HepG2 (cell line): ENCODE results near the gene SESN1.

Source experiments
- ARHGAP35 ChIP-seq: sonication (generic); formaldehyde crosslinking; IDR thresholded peaks from 2 replicates; pipeline ENCODE4 v1.9.0; 2022; ENCODE audit warnings: mild to moderate bottlenecking, inconsistent platforms, moderate library complexity, missing genetic modification reagents, borderline replicate concordance
- CTCF ChIP-seq: sonication (generic); formaldehyde crosslinking; IDR thresholded peaks from 2 replicates; pipeline ENCODE4 v1.5.0; 2020; ENCODE audit warnings: mild to moderate bottlenecking, missing genetic modification reagents, moderate library complexity
- EP300 ChIP-seq, 3 experiments: sonication (generic) in 1 of 3; formaldehyde crosslinking in 1 of 3; IDR thresholded peaks; 2 replicates each; pipeline versions ENCODE4 v1.5.1 to v1.6.1; 2011 to 2020; ENCODE audit warnings: low read depth in 2 of 3, low read length in 2 of 3, borderline replicate concordance in 1 of 3, improper control_type of control experiment in 1 of 3, mild to moderate bottlenecking in 1 of 3, missing genetic modification reagents in 1 of 3, moderate library complexity in 1 of 3
- EZH2 ChIP-seq: conservative IDR thresholded peaks from 2 replicates; pipeline ENCODE4 v1.6.1; 2012; ENCODE audit warnings: mild to moderate bottlenecking, low read depth, low read length, moderate library complexity
- FOXM1 ChIP-seq: sonication (generic); formaldehyde crosslinking; IDR thresholded peaks from 2 replicates; pipeline ENCODE4 v1.5.0; 2020; ENCODE audit warnings: missing genetic modification reagents
- GABPA ChIP-seq, 2 experiments: IDR thresholded peaks; 2 replicates each; pipeline ENCODE4 v1.6.1; 2011 to 2016; ENCODE audit warnings: low read depth in 2 of 2, low read length in 1 of 2, missing biosample characterization in 1 of 2, missing genetic modification characterization in 1 of 2
- HIVEP1 ChIP-seq: sonication (generic); formaldehyde crosslinking; IDR thresholded peaks from 2 replicates; pipeline ENCODE4 v1.4.0; 2020; ENCODE audit warnings: mild to moderate bottlenecking, missing genetic modification reagents
- NCOA2 ChIP-seq: sonication (generic); formaldehyde crosslinking; IDR thresholded peaks from 2 replicates; pipeline ENCODE4 v1.8.0; 2022; ENCODE audit warnings: inconsistent platforms
- NR2F2 ChIP-seq: IDR thresholded peaks from 2 replicates; pipeline ENCODE4 v1.6.1; 2012; ENCODE audit warnings: low read depth, inconsistent platforms, borderline replicate concordance
- REPIN1 ChIP-seq: sonication (generic); formaldehyde crosslinking; IDR thresholded peaks from 2 replicates; pipeline ENCODE4 v1.8.0; 2022; ENCODE audit warnings: missing genetic modification reagents, low read depth, mild to moderate bottlenecking, borderline replicate concordance
- ZNF83 ChIP-seq: sonication (generic); formaldehyde crosslinking; IDR thresholded peaks from 2 replicates; pipeline ENCODE4 v1.4.0; 2020; ENCODE audit warnings: missing genetic modification reagents, mild to moderate bottlenecking, borderline replicate concordance
- TF ChIP-seq, protein P1 (sequence below): sonication (generic); formaldehyde crosslinking; IDR thresholded peaks from 2 replicates; pipeline ENCODE4 v1.8.1; 2022; ENCODE audit warnings: mild to moderate bottlenecking, missing genetic modification reagents
- TF ChIP-seq, protein P2 (sequence below): sonication (generic); formaldehyde crosslinking; IDR thresholded peaks from 2 replicates; pipeline ENCODE4 v1.8.0; 2022; ENCODE audit warnings: missing genetic modification reagents, mild to moderate bottlenecking, inconsistent platforms, borderline replicate concordance

DNA sequence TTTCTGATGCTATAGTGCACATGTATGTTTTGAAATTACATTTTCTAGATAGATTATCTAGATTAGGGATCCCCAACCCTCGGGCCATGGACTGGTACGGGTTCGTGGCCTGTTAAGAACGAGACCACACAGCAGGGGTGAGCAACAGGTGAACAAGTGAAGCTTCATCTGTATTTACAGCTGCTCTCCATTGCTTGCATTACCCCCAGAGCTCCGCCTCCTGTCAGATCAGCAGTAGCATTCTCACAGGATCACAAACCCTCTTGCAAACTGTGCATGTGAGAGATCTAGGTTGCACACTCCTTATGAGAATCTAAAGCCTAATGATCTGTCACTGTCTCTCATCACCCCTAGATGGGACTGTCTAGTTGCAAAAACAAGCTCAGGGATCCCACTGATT is 11.0 kb upstream of the SESN1 start:
- TF ChIP-seq, protein P1, sequence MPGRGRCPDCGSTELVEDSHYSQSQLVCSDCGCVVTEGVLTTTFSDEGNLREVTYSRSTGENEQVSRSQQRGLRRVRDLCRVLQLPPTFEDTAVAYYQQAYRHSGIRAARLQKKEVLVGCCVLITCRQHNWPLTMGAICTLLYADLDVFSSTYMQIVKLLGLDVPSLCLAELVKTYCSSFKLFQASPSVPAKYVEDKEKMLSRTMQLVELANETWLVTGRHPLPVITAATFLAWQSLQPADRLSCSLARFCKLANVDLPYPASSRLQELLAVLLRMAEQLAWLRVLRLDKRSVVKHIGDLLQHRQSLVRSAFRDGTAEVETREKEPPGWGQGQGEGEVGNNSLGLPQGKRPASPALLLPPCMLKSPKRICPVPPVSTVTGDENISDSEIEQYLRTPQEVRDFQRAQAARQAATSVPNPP: no peak
- TF ChIP-seq CTCF (CRISPR knock-in tag): no peak
- TF ChIP-seq REPIN1 (CRISPR knock-in tag): no peak
- no peak for TF ChIP-seq HIVEP1
- TF ChIP-seq NCOA2 (CRISPR knock-in tag): no peak
- no peak for TF ChIP-seq FOXM1
- no peak for TF ChIP-seq ZNF83 (CRISPR knock-in tag)
- TF ChIP-seq GABPA (IDR thresholded peaks at IDR 0.05; ENCODE audit: low read depth, low read length): no peak
- no peak for TF ChIP-seq GABPA (CRISPR knock-in tag; IDR thresholded peaks at IDR 0.05; ENCODE audit: low read depth)
- TF ChIP-seq, protein P2, sequence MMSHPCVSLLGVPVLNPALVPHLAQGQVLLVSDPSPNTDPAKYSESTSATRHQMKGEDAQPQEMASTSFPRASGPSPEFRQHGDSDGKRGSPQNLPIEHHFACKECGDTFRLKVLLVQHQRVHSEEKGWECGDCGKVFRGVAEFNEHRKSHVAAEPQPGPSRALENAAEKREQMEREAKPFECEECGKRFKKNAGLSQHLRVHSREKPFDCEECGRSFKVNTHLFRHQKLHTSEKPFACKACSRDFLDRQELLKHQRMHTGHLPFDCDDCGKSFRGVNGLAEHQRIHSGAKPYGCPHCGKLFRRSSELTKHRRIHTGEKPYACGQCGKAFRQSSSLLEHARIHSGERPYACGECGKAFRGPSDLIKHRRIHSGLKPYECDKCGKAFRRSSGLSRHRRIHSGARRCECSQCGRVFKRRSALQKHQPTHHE (CRISPR knock-in tag): no peak
- TF ChIP-seq ARHGAP35 (CRISPR knock-in tag): no peak
- no peak for TF ChIP-seq EP300 (IDR thresholded peaks at IDR 0.05; ENCODE audit: low read depth in 2 of 2, low read length in 2 of 2)
- no peak for TF ChIP-seq EP300 (CRISPR knock-in tag; IDR thresholded peaks at IDR 0.05; ENCODE audit: borderline replicate concordance)
- no peak for TF ChIP-seq NR2F2
- TF ChIP-seq EZH2: no peak
